Midbrain (tissue), 1 donor: ENCODE measurements around the gene FAF1.
"Not testable (repeated sequence)": the region's sequence is repeated elsewhere in the genome, so short reads cannot be mapped to it uniquely, and the experiment has no call there.

Source experiments
- DNase-seq: peaks from one replicate; lab custom pipeline; 2025; lab: John Stamatoyannopoulos, UW

Gene FAF1

GRCh38 chr1:50959303-50959912 lies 659 bp downstream of the FAF1 start:
- DNase-seq, result no peak

- no peak for DNase-seq
Observed at GRCh38 chr1:50955116-50955515, 5.0 kb downstream of the FAF1 start.

- not testable (repeated sequence) for DNase-seq
Observed at GRCh38 chr1:50952566-50952965, 7.5 kb downstream of the FAF1 start.

- no peak for DNase-seq
Observed at GRCh38 chr1:50950396-50950795, 9.7 kb downstream of the FAF1 start.

- no peak for DNase-seq
Observed at GRCh38 chr1:50949286-50949982, 10.6 kb downstream of the FAF1 start.

GRCh38 chr1:50942334-50942733 lies 17.7 kb downstream of the FAF1 start:
- no peak for DNase-seq

GRCh38 chr1:50940291-50940690 lies 19.8 kb downstream of the FAF1 start:
- DNase-seq, result no peak

- no peak for DNase-seq
Observed at GRCh38 chr1:50936321-50936720, 23.7 kb downstream of the FAF1 start.

- DNase-seq, result not testable (repeated sequence)
Observed at GRCh38 chr1:50935276-50935675, 24.8 kb downstream of the FAF1 start.

GRCh38 chr1:50934838-50935237 lies 25.2 kb downstream of the FAF1 start:
- no peak for DNase-seq

GRCh38 chr1:50933770-50934169 lies 26.3 kb downstream of the FAF1 start:
- DNase-seq, result not testable (repeated sequence)

- not testable (repeated sequence) for DNase-seq
Observed at GRCh38 chr1:50932043-50932442, 28.0 kb downstream of the FAF1 start.

GRCh38 chr1:50930965-50931737 lies 28.9 kb downstream of the FAF1 start:
- no peak for DNase-seq

- DNase-seq, result no peak
Observed at GRCh38 chr1:50930193-50930592, 29.9 kb downstream of the FAF1 start.

GRCh38 chr1:50929376-50929958 lies 30.6 kb downstream of the FAF1 start:
- DNase-seq, result peak; percentile 60

GRCh38 chr1:50923564-50923963 lies 36.5 kb downstream of the FAF1 start:
- DNase-seq, result no peak

- DNase-seq, result no peak
Observed at GRCh38 chr1:50921029-50921428, 39.0 kb downstream of the FAF1 start.

GRCh38 chr1:50920409-50920808 lies 39.7 kb downstream of the FAF1 start:
- no peak for DNase-seq

GRCh38 chr1:50917138-50918137 lies 42.6 kb downstream of the FAF1 start:
- no peak for DNase-seq

GRCh38 chr1:50915621-50916020 lies 44.4 kb downstream of the FAF1 start:
- DNase-seq, result no peak

- DNase-seq, result no peak
Observed at GRCh38 chr1:50913954-50914353, 46.1 kb downstream of the FAF1 start.
